CD1c-positive myeloid dendritic cell (primary cell): ENCODE measurements around the gene CHTF18.

Source experiments
- DNase-seq: peaks from one replicate; pipeline ENCODE4 v3.0.0-alpha.2; 2016; ENCODE audit errors: extremely low spot score

The CHTF18 gene

GRCh38 chr16:760545-761343 is 27.7 kb upstream of the CHTF18 start, which contains the start of gene MSLN:
MSLN (plus strand) TSS chr16:760734; CDS start chr16:762681, 1,947 bp downstream.
- no peak for DNase-seq

- no peak for DNase-seq
Measured at GRCh38 chr16:761625-762513, 26.6 kb upstream of the CHTF18 start.

- DNase-seq = no peak
Measured at GRCh38 chr16:762595-763268, 25.7 kb upstream of the CHTF18 start.

DNA sequence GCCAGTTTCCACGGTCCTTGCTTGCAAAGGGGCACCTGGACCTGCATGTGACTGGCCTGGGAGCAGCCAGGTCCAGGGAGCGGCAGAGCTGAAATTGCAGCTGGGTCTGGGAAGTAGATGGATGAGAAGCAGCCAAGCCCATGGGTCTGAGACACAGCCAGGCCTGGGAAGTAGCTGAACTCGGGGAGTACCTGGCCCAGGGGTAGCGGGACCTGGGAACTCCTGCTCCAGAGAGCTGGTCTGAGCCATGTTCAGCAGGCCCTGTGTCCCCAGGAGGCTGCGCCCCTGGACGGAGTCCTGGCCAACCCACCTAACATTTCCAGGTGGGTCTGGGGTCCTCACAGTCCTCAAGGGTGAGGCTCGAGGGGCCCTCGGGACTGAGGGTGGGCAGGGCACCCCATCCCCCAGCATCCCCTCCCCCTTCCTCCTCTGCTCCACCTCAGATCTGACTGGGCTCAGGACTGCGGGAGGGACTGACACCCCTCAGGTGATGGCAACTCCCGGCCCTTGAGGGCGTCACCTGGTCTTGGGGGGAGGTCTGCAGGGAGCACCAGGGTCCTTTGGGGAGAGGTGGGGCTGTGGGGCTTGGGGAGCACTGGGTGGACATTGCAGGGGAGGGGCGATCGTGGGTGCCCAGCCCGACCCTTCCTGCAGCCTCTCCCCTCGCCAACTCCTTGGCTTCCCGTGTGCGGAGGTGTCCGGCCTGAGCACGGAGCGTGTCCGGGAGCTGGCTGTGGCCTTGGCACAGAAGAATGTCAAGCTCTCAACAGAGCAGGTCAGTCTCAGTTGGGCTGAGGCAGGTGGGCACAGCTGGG is 24.8 kb upstream of the CHTF18 start:
- no peak for DNase-seq

DNA sequence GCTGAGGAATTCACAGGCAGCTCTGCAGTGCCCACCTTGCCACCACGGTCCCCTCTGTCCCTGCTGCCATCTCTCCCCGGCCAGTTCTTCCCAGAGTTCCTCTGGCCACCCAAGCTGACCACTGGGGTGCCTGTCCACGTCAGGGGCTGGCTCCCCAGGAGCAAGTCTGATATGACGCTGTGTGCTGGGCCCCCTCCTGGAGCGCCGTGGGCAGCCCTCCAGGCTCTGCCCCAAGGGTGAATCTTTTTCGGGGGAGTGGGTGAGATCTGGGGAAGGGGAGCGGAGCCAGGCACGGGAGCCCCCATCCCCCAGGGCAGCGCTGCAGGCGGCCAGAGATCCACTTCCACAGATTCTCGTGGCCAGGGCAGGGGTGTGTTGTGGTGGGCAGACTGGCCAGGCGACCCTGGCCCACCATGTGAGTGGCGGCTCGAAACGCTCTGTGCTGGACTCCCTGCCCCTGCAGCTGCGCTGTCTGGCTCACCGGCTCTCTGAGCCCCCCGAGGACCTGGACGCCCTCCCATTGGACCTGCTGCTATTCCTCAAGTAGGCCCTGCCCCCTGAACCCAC is 24.2 kb upstream of the CHTF18 start:
- DNase-seq = no peak

GRCh38 chr16:764848-765487 is 23.5 kb upstream of the CHTF18 start:
- no peak for DNase-seq

GRCh38 chr16:765488-765865 is 22.9 kb upstream of the CHTF18 start:
- no peak for DNase-seq

DNA sequence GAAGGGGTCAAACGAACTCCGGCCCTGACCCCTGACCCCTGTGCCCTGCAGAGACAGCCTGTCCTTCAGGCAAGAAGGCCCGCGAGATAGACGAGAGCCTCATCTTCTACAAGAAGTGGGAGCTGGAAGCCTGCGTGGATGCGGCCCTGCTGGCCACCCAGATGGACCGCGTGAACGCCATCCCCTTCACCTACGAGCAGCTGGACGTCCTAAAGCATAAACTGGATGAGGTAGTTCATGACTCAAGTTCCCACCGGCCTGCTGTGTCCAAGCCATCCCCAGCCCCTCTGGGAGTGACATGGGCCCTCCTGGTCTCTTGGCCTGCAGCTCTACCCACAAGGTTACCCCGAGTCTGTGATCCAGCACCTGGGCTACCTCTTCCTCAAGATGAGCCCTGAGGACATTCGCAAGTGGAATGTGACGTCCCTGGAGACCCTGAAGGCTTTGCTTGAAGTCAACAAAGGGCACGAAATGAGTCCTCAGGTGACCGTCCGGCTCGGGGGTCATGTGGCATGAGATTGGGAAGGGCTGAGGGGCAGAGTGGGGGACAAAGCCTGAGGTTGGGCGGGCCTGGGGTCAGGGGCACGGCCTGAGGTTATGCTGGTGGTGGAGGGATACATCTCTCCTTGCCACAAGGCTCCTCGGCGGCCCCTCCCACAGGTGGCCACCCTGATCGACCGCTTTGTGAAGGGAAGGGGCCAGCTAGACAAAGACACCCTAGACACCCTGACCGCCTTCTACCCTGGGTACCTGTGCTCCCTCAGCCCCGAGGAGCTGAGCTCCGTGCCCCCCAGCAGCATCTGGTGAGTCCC is 22.2 kb upstream of the CHTF18 start:
- no peak for DNase-seq

DNA sequence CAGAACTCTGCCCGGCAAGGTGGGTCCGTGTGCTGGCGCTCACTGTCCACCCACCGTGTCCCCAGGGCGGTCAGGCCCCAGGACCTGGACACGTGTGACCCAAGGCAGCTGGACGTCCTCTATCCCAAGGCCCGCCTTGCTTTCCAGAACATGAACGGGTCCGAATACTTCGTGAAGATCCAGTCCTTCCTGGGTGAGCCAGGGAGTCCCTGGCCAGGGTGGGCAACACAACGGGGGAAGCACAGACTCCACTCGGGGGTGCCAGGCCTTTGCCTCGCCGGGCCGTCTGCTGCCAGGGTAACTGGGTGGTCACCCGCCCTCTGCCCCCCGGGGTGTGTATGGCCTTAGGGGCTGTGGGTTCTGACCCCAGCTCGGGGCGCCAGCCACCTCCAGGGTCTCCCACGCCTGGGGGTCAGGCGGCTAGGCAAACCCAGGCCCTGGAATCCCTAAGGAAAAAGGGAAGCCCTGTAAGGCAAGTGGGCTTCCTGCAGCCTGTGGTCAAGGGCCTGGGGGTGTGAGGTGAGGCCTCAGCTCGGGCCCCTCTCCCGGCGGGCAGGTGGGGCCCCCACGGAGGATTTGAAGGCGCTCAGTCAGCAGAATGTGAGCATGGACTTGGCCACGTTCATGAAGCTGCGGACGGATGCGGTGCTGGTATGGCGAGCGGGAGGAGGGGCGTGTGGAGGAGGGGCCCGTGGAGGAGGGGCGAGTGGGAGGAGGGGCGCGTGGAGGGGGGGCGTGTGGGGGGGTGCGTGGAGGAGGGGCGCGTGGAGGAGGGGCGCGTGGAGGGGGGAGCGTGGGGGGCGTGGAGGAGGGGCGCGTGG is 21.4 kb upstream of the CHTF18 start:
- no peak for DNase-seq

- no peak for DNase-seq
Measured at GRCh38 chr16:767743-768235, 20.6 kb upstream of the CHTF18 start.

DNA sequence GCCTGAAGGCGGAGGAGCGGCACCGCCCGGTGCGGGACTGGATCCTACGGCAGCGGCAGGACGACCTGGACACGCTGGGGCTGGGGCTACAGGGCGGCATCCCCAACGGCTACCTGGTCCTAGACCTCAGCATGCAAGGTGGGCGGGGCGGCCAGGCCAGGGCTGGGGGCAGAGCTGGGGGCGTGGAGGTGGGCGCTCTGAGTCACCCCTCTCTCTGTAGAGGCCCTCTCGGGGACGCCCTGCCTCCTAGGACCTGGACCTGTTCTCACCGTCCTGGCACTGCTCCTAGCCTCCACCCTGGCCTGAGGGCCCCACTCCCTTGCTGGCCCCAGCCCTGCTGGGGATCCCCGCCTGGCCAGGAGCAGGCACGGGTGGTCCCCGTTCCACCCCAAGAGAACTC is 20.0 kb upstream of the CHTF18 start:
- DNase-seq = no peak

DNA sequence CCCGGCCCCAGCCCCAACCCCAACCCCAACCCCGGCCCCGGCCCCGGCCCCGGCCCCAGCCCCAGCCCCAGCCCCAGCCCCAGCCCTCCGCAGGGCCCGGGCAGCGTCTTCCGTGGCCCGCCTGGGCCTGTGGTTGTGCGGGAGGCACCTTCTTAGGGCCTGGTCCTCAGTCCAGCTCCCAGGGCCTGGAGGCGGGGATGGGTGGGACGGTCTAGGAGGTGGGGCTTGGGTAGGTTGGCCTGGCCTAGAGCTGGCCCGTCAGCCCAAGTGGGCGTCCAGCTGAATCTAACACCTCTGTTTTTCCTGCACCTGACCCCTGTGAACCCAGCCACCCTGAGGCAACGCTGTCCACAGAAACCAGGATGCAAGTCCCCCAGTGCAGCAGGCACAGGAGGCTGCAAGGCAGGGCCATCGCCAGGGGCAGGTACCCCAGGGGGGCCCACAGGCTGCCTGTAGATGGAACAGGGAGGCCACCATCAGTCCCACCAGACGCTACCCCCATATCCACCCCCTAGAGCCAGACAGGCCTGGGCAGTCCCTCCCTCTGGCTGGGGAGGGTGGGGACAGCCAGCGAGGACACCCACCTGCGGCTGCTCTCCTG is 19.1 kb upstream of the CHTF18 start:
- DNase-seq = no peak

GRCh38 chr16:769934-770333 is 18.5 kb upstream of the CHTF18 start:
- no peak for DNase-seq

GRCh38 chr16:770411-770810 is 18.0 kb upstream of the CHTF18 start:
- no peak for DNase-seq

GRCh38 chr16:772959-773358 is 15.5 kb upstream of the CHTF18 start:
- DNase-seq = no peak

DNA sequence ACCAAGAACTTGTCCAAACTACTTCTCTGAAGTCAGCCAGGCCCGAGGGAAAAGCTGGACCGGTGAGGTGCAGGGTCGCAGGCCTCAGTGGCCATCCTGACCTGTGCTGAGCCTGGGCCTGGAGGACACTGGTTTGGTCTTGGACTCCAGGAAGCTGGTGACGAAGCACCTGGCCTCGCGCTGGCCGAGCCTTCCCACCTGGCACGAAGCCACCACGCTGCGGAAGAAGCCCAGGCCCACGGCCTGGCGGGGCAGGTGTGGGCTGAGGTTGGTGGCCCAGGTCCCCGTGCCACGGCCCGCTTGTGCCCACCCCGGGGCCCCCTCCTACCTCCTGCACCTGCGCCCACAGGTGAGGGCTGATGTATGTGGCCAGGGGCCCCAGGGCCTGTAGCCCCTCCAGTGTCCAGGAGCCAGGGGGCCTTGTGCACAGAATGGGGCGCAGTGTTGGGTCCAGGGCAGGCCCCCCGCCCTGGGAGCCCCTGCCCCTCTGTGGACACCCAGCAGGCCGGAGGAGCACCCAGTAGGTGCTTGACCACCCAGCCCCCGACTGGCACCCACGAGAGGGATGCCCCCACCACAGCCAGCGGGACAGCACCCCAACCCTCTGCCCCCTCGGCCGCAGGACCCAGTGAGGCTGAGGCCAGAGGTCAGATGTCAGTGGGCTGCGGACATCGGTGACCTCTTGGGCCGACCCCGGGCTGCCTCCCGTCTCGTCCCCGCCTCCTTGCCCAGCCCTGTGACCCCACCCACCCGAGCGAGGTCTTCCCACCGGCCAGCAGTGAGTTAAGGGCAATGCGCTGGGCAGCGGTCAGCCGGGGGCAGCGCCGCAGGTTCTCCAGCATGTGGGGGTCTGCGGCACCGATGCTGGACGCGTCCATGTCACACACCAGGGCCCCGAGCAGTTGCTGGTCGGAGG is 14.1 kb upstream of the CHTF18 start:
- no peak for DNase-seq

- no peak for DNase-seq
Measured at GRCh38 chr16:775236-775796, 13.1 kb upstream of the CHTF18 start.
